Heart right ventricle (tissue), 16 donors: ENCODE data around the gene ZBTB44. TPM values are rescaled to one million over a fixed set of nuclear protein-coding genes. Genes with fewer than 3 reads are reported as not detected.

ENCODE experiments used
- ATAC-seq, 8 donors: fragments of 200-7000 bp; cut with Tn5 transposase; one replicate each; pipeline ENCODE4 v1.9.1; 2020; ENCODE audit warnings: mild to moderate bottlenecking in 8 of 8, moderate library complexity in 8 of 8, moderate number of reproducible peaks in 1 of 8
- DNase-seq, 2 donors: peaks; one replicate each; pipeline ENCODE4 v3.0.0-alpha.2; 2020
- H3K27ac ChIP-seq, 10 donors: fragments of 200-600 bp; sonication (generic) in 2 of 10; one replicate each; pipeline versions ENCODE4 v1.5.0 to v1.8.0; 2020 to 2022; ENCODE audit warnings: mild to moderate bottlenecking in 3 of 10
- H3K27me3 ChIP-seq, 7 donors: fragments of 200-600 bp; one replicate each; pipeline ENCODE4 v1.8.0; 2021 to 2022; ENCODE audit warnings: mild to moderate bottlenecking in 2 of 7
- H3K36me3 ChIP-seq, 9 donors: fragments of 200-600 bp; sonication (generic) in 1 of 9; one replicate each; pipeline versions ENCODE4 v1.5.0 to v1.8.0; 2020 to 2022; ENCODE audit warnings: mild to moderate bottlenecking in 2 of 9
- H3K4me1 ChIP-seq, 9 donors: fragments of 200-600 bp; sonication (generic) in 1 of 9; one replicate each; pipeline versions ENCODE4 v1.5.0 to v1.8.0; 2020 to 2022; ENCODE audit warnings: mild to moderate bottlenecking in 4 of 9
- H3K4me3 ChIP-seq, 10 donors: fragments of 200-600 bp; sonication (generic) in 2 of 10; one replicate each; pipeline versions ENCODE4 v1.5.0 to v1.8.0; 2020 to 2022; ENCODE audit warnings: mild to moderate bottlenecking in 7 of 10, moderate library complexity in 2 of 10
- H3K9me3 ChIP-seq, 11 donors: fragments of 200-600 bp in 10 of 11; sonication (generic) in 2 of 11; one replicate each; pipeline versions ENCODE4 v1.5.0 to v1.8.0; 2013 to 2022; ENCODE audit warnings: mild to moderate bottlenecking in 2 of 11, control low read depth in 1 of 11, moderate library complexity in 1 of 11
- WGBS, 2 donors: extraction: QIAGEN DNeasy Blood & Tissue Kit; methylation state at CpG; one replicate each; pipeline ENCODE4 v1.1.7; 2013; ENCODE audit warnings: inconsistent platforms in 1 of 2; 5-methylcytosine and 5-hydroxymethylcytosine counted together
- intact Hi-C, 10 donors: fragments of 100-400 bp; cut with DNase I; formaldehyde crosslinking; loops; one replicate each; pipeline versions ENCODE4 v1.11.1 to v1.14.2; 2022
- polyA plus RNA-seq, 2 donors: library from polyadenylated mRNA; stranded (reverse); fragments of 200-250 nt; gene quantifications; one replicate each; pipeline ENCODE4 v1.2.3, GENCODE V29; 2013
- total RNA-seq, 10 donors: library from RNA; stranded (reverse); fragmentation: NEBNext Ultra II Directional in 3 of 10; extraction: Animal tissue kit (Norgen Biotek cat#: 25700) in 3 of 10; gene quantifications; one replicate each; pipeline versions ENCODE4 v1.2.1 to v1.2.4, GENCODE V29; 2021 to 2023
- TF ChIP-seq, protein P1 (sequence below), 9 donors: fragments of 200-600 bp; sonication (generic) in 2 of 9; IDR thresholded peaks; one replicate each; pipeline versions ENCODE4 v1.5.0 to v1.8.0; 2021 to 2022; ENCODE audit warnings: antibody characterized with exemption in 9 of 9, mild to moderate bottlenecking in 5 of 9, moderate library complexity in 1 of 9
- donor health status: Arrhythmogenic right ventricular cardiomyopathy.
- donor health status: ischemic (EF 13 %, LVEDD 7.1; RV severe dilation, severe dysfunction).
- donor health status: healthy with polysubstance abuse.
- donor health status: DM: no; HTN: yes; CAD: no.
- donor health status: DM: no; HTN: no; CAD: no.
- donor health status: ischemic (EF 25% LVEDD 6.9; RV normal size, moderate dysfunction).
- donor health status: ischemic (EF 25% LVEDD 5.7; RV mildly dilated, moderate dysfunction).
- donor health status: healthy.
- donor health status: DM: yes; HTN: yes; CAD: no.
- donor health status: Ischemic cardiomyopathy.
- donor health status: ischemic (EF 35%, LVEDD 5.7; RV mildly dilated, moderate dysfunction).
- donor health status: nonischemic (EF 11% LVEDD 7.7; RV severe dilation, severe dysfunction).
- donor health status: DM: yes; HTN: yes; CAD: no.
- donor health status: PGD.
- donor health status: ischemic (EF 29% LVEDD 5.4; RV normal size, mild dysfunction).
- donor health status: nonischemic (EF 23%, LVEDD 6.1; RV moderate dilation, normal function).

The ZBTB44 gene
- total and polyA plus RNA-seq, 12 donors: 6.8 to 51.6 (median 39.3) TPM

- H3K27ac ChIP-seq: peak overlapping the region; percentile 67 to 86 (median 80)
- H3K4me3 ChIP-seq: no peak overlapping the region
- no peaks in the 10 kb centered on the region for H3K27me3 ChIP-seq
- TF ChIP-seq, protein P1, sequence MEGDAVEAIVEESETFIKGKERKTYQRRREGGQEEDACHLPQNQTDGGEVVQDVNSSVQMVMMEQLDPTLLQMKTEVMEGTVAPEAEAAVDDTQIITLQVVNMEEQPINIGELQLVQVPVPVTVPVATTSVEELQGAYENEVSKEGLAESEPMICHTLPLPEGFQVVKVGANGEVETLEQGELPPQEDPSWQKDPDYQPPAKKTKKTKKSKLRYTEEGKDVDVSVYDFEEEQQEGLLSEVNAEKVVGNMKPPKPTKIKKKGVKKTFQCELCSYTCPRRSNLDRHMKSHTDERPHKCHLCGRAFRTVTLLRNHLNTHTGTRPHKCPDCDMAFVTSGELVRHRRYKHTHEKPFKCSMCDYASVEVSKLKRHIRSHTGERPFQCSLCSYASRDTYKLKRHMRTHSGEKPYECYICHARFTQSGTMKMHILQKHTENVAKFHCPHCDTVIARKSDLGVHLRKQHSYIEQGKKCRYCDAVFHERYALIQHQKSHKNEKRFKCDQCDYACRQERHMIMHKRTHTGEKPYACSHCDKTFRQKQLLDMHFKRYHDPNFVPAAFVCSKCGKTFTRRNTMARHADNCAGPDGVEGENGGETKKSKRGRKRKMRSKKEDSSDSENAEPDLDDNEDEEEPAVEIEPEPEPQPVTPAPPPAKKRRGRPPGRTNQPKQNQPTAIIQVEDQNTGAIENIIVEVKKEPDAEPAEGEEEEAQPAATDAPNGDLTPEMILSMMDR (IDR thresholded peaks at IDR 0.05): no peak
- H3K36me3 ChIP-seq: no peaks in the 10 kb centered on the region
- intact Hi-C loops: no loop called here
- H3K4me1 ChIP-seq: peaks cover 20 to 51% (median 47%) of the 10 kb centered on the region in 9 donors
- ATAC-seq (peak; percentile 56 to 86 (median 80)), DNase-seq (peak in 1 of 2 donors; percentile 23)
- peaks cover 0 to 4% (median 0%) of the 10 kb centered on the region in 11 donors for H3K9me3 ChIP-seq
- WGBS, 2 donors: 42 to 47% methylated on average over 11 of the region's 11 CpGs
Observed at GRCh38 chr11:130181295-130182272, 133.1 kb downstream of the ZBTB44 start.

- no peak overlapping the region for H3K4me3 ChIP-seq
- H3K9me3 ChIP-seq: peaks cover 0 to 5% (median 0%) of the 10 kb centered on the region in 11 donors
- intact Hi-C loops: loop anchor here in 1 of 10 donors (1.0 kb wide), 1 partner anchor 35 kb away; no protein-coding TSS in a partner anchor
- TF ChIP-seq, protein P1 (IDR thresholded peaks at IDR 0.05): no peak
- DNase-seq (no peak), ATAC-seq (peak in 1 of 8 donors; percentile 6)
- peak overlapping the region in 9 of 10 donors; percentile 71 to 86 (median 82) for H3K27ac ChIP-seq
- WGBS, 2 donors: 80% methylated on average over 8 of the region's 8 CpGs
- no peaks in the 10 kb centered on the region for H3K27me3 ChIP-seq
- peaks cover 20 to 51% (median 47%) of the 10 kb centered on the region in 9 donors for H3K4me1 ChIP-seq
- H3K36me3 ChIP-seq: no peaks in the 10 kb centered on the region
Observed at GRCh38 chr11:130180896-130181294, 133.8 kb downstream of the ZBTB44 start.

- 69 to 74% methylated on average over 4 of the region's 4 CpGs for WGBS, 2 donors
- Histone ChIP-seq H3K27me3 (no peaks in the 10 kb centered on the region), H3K9me3 (peaks cover 0 to 9% (median 0%) of the 10 kb centered on the region in 11 donors), H3K4me1 (peaks cover 20 to 51% (median 47%) of the 10 kb centered on the region in 9 donors), H3K27ac (peak overlapping the region in 9 of 10 donors; percentile 25 to 86 (median 82)), H3K4me3 (no peak overlapping the region), H3K36me3 (no peaks in the 10 kb centered on the region)
- DNase-seq (no peak), ATAC-seq (peak in 2 of 8 donors; percentile 7 to 23)
- TF ChIP-seq, protein P1 (IDR thresholded peaks at IDR 0.05): no peak
- intact Hi-C loops: loop anchor here in 1 of 10 donors (1.0 kb wide), 1 partner anchor 34 kb away; no protein-coding TSS in a partner anchor
Observed at GRCh38 chr11:130180491-130180890, 134.2 kb downstream of the ZBTB44 start.
